ENCODE results near the gene FRMD4A. TPM values are rescaled to one million over a fixed set of nuclear protein-coding genes. Genes with fewer than 3 reads are reported as not detected.

Gene FRMD4A
- total and polyA plus RNA-seq, 2 experiments from 2014 or later, result 3.7 to 12.6 TPM

GRCh38 chr10:14329746-14330173 lies 964 bp downstream of the FRMD4A start:
- TF ChIP-seq, protein P1, sequence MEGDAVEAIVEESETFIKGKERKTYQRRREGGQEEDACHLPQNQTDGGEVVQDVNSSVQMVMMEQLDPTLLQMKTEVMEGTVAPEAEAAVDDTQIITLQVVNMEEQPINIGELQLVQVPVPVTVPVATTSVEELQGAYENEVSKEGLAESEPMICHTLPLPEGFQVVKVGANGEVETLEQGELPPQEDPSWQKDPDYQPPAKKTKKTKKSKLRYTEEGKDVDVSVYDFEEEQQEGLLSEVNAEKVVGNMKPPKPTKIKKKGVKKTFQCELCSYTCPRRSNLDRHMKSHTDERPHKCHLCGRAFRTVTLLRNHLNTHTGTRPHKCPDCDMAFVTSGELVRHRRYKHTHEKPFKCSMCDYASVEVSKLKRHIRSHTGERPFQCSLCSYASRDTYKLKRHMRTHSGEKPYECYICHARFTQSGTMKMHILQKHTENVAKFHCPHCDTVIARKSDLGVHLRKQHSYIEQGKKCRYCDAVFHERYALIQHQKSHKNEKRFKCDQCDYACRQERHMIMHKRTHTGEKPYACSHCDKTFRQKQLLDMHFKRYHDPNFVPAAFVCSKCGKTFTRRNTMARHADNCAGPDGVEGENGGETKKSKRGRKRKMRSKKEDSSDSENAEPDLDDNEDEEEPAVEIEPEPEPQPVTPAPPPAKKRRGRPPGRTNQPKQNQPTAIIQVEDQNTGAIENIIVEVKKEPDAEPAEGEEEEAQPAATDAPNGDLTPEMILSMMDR (IDR thresholded peaks at IDR 0.05; ENCODE audit: low read depth, low read length), result no peak
- H3K4me3 ChIP-seq, result no peak overlapping the region
- no peaks in the 10 kb centered on the region for H3K9me3 ChIP-seq (ENCODE audit: low read depth)
- H3K27ac ChIP-seq, result no peak overlapping the region
- no peaks in the 10 kb centered on the region for H3K36me3 ChIP-seq
- peaks cover 4% of the 10 kb centered on the region for H3K27me3 ChIP-seq
- H3K4me1 ChIP-seq (ENCODE audit: low read depth), result peaks cover 11% of the 10 kb centered on the region
- peak in 1 of 2 donors; percentile 37 for DNase-seq (ENCODE audit: low read depth in 1 of 2, low spot score in 1 of 2)

GRCh38 chr10:14328881-14329672 lies 1.6 kb downstream of the FRMD4A start:
- TF ChIP-seq, protein P1 (IDR thresholded peaks at IDR 0.05; ENCODE audit: low read depth, low read length), result no peak
- H3K27me3 ChIP-seq, result peaks cover 4% of the 10 kb centered on the region
- no peaks in the 10 kb centered on the region for H3K36me3 ChIP-seq
- peaks cover 11% of the 10 kb centered on the region for H3K4me1 ChIP-seq (ENCODE audit: low read depth)
- no peak overlapping the region for H3K27ac ChIP-seq
- H3K4me3 ChIP-seq, result no peak overlapping the region
- DNase-seq (ENCODE audit: low read depth in 1 of 2, low spot score in 1 of 2), result no peak
- H3K9me3 ChIP-seq (ENCODE audit: low read depth), result no peaks in the 10 kb centered on the region

DNA sequence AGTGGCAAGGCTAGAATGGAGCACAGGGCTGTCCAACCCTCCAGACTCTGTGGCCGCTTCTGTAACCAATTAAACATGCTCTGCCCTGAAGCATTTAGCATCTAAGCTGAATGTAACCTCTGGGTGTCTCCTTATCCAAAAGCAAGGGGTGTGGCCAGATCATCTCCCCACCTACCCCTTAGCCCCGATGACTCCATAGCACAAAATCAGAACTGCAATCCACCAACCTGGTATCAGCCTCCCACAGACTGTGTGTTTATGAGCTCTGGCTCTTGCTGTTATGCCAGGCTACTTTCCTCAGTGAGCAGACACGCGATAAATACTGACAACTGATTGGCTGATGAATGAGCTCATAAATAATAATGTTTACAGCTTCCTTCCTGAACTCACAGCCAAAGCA lies 3.2 kb downstream of the FRMD4A start:
- no peak for DNase-seq (ENCODE audit: low read depth in 1 of 2, low spot score in 1 of 2)
- H3K36me3 ChIP-seq, result no peaks in the 10 kb centered on the region
- TF ChIP-seq, protein P1 (IDR thresholded peaks at IDR 0.05; ENCODE audit: low read depth, low read length), result no peak
- no peaks in the 10 kb centered on the region for H3K9me3 ChIP-seq (ENCODE audit: low read depth)
- H3K27ac ChIP-seq, result no peak overlapping the region
- no peak overlapping the region for H3K4me3 ChIP-seq
- peaks cover 11% of the 10 kb centered on the region for H3K4me1 ChIP-seq (ENCODE audit: low read depth)
- H3K27me3 ChIP-seq, result peaks cover 4% of the 10 kb centered on the region

GRCh38 chr10:14326581-14326980 lies 4.1 kb downstream of the FRMD4A start:
- Histone ChIP-seq H3K4me3 (no peak overlapping the region), H3K36me3 (no peaks in the 10 kb centered on the region), H3K4me1 (ENCODE audit: low read depth) (peaks cover 11% of the 10 kb centered on the region), H3K9me3 (ENCODE audit: low read depth) (no peaks in the 10 kb centered on the region), H3K27ac (no peak overlapping the region), H3K27me3 (peaks cover 4% of the 10 kb centered on the region)
- no peak for DNase-seq (ENCODE audit: low read depth in 1 of 2, low spot score in 1 of 2)
- TF ChIP-seq, protein P1 (IDR thresholded peaks at IDR 0.05; ENCODE audit: low read depth, low read length), result no peak

DNA sequence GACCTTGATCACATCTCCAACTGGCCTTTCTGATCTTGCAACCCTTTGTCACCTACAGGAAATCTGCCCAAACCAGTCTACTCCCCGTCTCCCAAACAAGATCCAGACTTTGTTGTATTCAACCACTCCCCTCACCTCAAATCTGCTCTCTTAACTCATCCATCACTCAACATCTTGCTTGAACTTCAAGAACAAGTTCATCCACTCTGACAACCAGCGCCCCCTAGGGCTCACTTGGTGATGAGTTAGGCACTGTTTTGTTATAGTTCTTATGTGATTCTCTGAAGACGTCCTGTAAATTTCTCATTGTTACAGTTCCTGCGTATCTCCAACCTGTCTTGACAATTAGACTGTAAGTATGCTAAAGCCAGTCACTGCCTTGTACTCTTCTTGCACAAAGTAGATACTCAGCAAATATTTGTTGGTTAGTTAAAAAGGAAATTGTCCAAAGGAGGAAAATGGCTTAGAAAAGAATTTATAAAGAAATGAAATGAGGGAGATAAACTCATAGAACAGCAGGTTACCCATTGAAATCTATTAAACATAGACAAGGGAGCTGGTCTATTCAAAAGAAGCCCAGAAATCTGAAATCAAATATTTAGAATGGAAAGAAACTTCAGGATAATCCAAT lies 5.3 kb downstream of the FRMD4A start:
- Histone ChIP-seq H3K36me3 (no peaks in the 10 kb centered on the region), H3K4me1 (ENCODE audit: low read depth) (peaks cover 10% of the 10 kb centered on the region), H3K27ac (no peak overlapping the region), H3K27me3 (peaks cover 4% of the 10 kb centered on the region), H3K9me3 (ENCODE audit: low read depth) (no peaks in the 10 kb centered on the region), H3K4me3 (no peak overlapping the region)
- TF ChIP-seq, protein P1 (IDR thresholded peaks at IDR 0.05; ENCODE audit: low read depth, low read length), result peak; percentile 63
- DNase-seq (ENCODE audit: low read depth in 1 of 2, low spot score in 1 of 2), result peak; percentile 40 to 64
